ENCODE measurements around the gene C1orf210. TPM values are rescaled to one million over a fixed set of nuclear protein-coding genes. Genes with fewer than 3 reads are reported as not detected.

Gene C1orf210
- total and polyA plus RNA-seq, 4 donors: 0.10 to 0.18 TPM; not detected in 2

DNA sequence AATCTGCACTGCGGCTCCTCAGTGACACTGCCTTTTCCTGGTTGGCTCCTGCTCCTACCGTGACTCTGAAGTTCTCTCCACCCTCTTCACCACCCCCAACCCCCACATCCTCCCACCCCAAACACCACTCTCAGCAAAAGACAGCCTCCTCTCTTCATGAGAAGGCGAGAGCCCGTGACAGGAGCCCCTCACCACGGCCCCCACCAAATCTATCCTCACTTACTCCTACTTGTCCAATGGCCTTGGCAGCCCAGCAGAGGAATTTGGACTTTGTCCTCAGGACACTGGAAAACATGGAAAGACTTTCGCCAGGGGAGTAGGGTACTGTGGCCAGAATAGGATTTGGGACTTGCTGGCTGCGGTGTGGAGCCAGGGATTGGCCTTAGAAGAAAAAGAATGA is 8.7 kb downstream of the C1orf210 start:
- Histone ChIP-seq H3K4me3 (ENCODE audit: low read depth, low read length) (no peak overlapping the region), H3K9me3 (ENCODE audit: control insufficient read depth, insufficient read depth, low read length) (no peaks in the 10 kb centered on the region), H3K27ac (ENCODE audit: low read depth, low read length) (no peak overlapping the region), H3K27me3 (ENCODE audit: control insufficient read depth, insufficient read depth, low read length) (no peaks in the 10 kb centered on the region), H3K36me3 (ENCODE audit: control insufficient read depth, insufficient read depth, low read length) (no peaks in the 10 kb centered on the region), H3K4me1 (ENCODE audit: control insufficient read depth, insufficient read depth, low read length) (peaks cover 10% of the 10 kb centered on the region)
- DNase-seq (ENCODE audit: low read depth in 4 of 6, low spot score in 6 of 6): no peak
- WGBS (ENCODE audit: insufficient coverage): 59% methylated on average over 7 of the region's 7 CpGs

DNA sequence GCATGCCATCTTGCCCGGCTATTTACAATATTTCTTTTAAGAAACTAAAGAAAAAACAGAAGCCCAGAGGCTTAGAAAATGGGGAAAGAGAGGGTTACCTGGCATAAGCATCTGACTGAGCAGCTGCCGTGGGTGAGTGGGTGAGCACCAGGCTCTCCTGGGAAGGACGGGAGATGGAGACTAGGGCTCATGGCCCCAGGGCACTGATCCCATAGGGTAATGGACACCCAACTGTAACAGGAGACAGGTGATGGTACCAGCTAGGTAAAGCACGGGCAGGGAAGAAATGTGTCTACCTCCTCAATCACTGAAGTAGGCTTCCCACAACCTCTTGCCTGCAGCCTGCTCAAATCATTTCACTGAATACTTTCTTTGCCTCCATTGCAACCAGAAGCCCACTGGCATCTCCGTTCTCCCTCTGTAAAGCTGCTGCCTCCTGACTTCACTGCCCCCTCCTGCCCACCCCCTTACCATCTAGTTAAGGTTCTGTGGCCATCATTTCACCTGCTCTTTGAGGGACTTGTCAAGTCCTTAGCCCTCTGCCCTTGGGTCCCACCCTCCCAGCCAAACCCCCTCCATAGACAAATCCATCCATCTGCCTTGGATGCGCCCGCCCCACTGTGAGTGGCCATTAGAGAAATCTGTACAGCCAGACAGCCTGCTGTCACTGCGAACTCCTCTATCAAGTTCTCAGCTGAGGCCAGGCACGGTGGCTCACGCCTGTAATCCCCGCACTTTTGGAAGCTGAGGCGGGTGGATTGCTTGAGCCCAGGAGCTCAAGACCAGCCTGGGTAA is 9.4 kb downstream of the C1orf210 start:
- no peak for DNase-seq (ENCODE audit: low read depth in 4 of 6, low spot score in 6 of 6)
- H3K36me3 ChIP-seq (ENCODE audit: control insufficient read depth, insufficient read depth, low read length): no peaks in the 10 kb centered on the region
- H3K9me3 ChIP-seq (ENCODE audit: control insufficient read depth, insufficient read depth, low read length): no peaks in the 10 kb centered on the region
- no peak overlapping the region for H3K27ac ChIP-seq (ENCODE audit: low read depth, low read length)
- H3K27me3 ChIP-seq (ENCODE audit: control insufficient read depth, insufficient read depth, low read length): peaks cover under 1% of the 10 kb centered on the region
- WGBS (ENCODE audit: insufficient coverage): 74% methylated on average over 10 of the region's 12 CpGs
- peaks cover 16% of the 10 kb centered on the region for H3K4me1 ChIP-seq (ENCODE audit: control insufficient read depth, insufficient read depth, low read length)
- H3K4me3 ChIP-seq (ENCODE audit: low read depth, low read length): no peak overlapping the region

DNA sequence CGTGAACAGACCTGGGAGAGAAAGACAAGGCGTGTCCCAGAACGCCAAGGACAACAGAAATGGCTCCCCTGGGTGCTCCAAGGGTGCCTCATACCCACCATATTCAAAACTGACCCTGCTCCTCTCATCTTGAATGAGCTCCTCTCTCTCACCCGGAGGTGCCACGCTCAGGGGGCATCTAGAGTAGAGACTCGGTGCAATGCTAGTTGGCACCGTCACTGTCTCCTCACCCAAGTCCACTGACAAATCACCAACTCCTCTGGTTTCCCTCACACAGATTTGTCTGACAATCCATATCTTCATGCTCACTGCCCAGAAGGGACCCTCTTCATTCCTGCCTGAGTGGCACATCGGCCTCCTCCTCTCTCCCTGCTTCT is 10.6 kb downstream of the C1orf210 start:
- Histone ChIP-seq H3K9me3 (ENCODE audit: control insufficient read depth, insufficient read depth, low read length) (no peaks in the 10 kb centered on the region), H3K36me3 (ENCODE audit: control insufficient read depth, insufficient read depth, low read length) (no peaks in the 10 kb centered on the region), H3K4me1 (ENCODE audit: control insufficient read depth, insufficient read depth, low read length) (peaks cover 26% of the 10 kb centered on the region), H3K27me3 (ENCODE audit: control insufficient read depth, insufficient read depth, low read length) (peaks cover 4% of the 10 kb centered on the region), H3K27ac (ENCODE audit: low read depth, low read length) (no peak overlapping the region), H3K4me3 (ENCODE audit: low read depth, low read length) (no peak overlapping the region)
- no peak for DNase-seq (ENCODE audit: low read depth in 4 of 6, low spot score in 6 of 6)
- WGBS (ENCODE audit: insufficient coverage): 84% methylated on average over 8 of the region's 8 CpGs

DNA sequence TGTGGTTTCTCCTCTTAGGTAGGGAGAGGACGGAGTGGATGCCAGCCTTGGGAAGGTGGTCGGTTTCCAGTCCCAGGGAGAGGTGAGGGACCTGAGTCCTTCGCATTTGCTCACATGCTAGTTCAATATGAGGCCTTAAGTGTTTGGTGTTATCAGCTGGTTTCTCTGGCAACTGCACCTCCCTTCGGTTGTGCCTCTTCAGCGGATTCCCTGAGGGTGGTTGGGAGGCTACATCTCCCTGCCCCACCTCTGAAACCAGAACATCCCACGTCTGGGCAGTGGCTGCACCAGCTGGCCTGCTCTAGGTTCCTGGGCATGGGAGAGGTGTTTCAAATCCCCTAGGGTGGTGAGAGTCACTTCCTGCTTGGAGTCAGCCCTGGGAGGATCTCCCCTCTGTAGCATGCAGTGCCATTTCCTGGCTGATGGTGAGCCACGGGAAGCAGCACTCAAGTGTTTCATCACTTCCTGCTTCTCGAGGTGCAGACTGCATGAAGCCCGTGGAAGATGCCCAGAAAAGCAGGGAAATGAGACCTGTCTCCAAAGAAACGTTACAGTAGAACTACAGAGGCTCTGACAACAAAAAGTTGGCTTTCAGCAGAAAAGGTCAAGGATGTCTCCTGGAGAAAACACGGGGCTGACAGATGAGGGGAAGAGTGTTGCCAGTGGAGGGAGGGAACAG is 11.1 kb downstream of the C1orf210 start:
- no peak overlapping the region for H3K27ac ChIP-seq (ENCODE audit: low read depth, low read length)
- H3K9me3 ChIP-seq (ENCODE audit: control insufficient read depth, insufficient read depth, low read length): no peaks in the 10 kb centered on the region
- peaks cover 4% of the 10 kb centered on the region for H3K27me3 ChIP-seq (ENCODE audit: control insufficient read depth, insufficient read depth, low read length)
- no peak overlapping the region for H3K4me3 ChIP-seq (ENCODE audit: low read depth, low read length)
- H3K36me3 ChIP-seq (ENCODE audit: control insufficient read depth, insufficient read depth, low read length): no peaks in the 10 kb centered on the region
- WGBS (ENCODE audit: insufficient coverage): 60% methylated on average over 7 of the region's 11 CpGs
- peaks cover 26% of the 10 kb centered on the region for H3K4me1 ChIP-seq (ENCODE audit: control insufficient read depth, insufficient read depth, low read length)
- DNase-seq (ENCODE audit: low read depth in 4 of 6, low spot score in 6 of 6): no peak

DNA sequence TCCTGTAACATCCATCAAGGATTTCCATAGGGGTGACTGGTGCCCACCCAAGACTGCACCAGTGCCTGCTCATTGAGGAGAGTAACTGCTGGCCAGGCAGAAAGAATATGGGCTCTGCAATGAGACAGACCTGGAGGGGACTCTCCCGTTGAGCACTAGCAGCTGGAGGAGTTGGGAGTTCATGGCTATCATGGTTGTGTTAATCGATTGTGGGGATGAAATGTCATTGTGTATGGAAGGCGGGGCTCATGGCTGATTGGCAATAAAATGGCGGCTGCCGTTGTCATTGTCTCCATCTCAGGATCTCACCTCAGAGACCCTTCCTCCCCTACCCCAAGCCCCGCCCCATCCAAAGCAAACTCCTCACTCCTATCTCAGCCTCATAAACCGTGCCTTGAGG is 11.7 kb downstream of the C1orf210 start:
- Histone ChIP-seq H3K36me3 (ENCODE audit: control insufficient read depth, insufficient read depth, low read length) (no peaks in the 10 kb centered on the region), H3K4me1 (ENCODE audit: control insufficient read depth, insufficient read depth, low read length) (peaks cover 26% of the 10 kb centered on the region), H3K4me3 (ENCODE audit: low read depth, low read length) (no peak overlapping the region), H3K9me3 (ENCODE audit: control insufficient read depth, insufficient read depth, low read length) (no peaks in the 10 kb centered on the region), H3K27me3 (ENCODE audit: control insufficient read depth, insufficient read depth, low read length) (peaks cover 4% of the 10 kb centered on the region), H3K27ac (ENCODE audit: low read depth, low read length) (no peak overlapping the region)
- 85% methylated on average over 1 of the region's 7 CpGs for WGBS (ENCODE audit: insufficient coverage)
- no peak for DNase-seq (ENCODE audit: low read depth in 4 of 6, low spot score in 6 of 6)

DNA sequence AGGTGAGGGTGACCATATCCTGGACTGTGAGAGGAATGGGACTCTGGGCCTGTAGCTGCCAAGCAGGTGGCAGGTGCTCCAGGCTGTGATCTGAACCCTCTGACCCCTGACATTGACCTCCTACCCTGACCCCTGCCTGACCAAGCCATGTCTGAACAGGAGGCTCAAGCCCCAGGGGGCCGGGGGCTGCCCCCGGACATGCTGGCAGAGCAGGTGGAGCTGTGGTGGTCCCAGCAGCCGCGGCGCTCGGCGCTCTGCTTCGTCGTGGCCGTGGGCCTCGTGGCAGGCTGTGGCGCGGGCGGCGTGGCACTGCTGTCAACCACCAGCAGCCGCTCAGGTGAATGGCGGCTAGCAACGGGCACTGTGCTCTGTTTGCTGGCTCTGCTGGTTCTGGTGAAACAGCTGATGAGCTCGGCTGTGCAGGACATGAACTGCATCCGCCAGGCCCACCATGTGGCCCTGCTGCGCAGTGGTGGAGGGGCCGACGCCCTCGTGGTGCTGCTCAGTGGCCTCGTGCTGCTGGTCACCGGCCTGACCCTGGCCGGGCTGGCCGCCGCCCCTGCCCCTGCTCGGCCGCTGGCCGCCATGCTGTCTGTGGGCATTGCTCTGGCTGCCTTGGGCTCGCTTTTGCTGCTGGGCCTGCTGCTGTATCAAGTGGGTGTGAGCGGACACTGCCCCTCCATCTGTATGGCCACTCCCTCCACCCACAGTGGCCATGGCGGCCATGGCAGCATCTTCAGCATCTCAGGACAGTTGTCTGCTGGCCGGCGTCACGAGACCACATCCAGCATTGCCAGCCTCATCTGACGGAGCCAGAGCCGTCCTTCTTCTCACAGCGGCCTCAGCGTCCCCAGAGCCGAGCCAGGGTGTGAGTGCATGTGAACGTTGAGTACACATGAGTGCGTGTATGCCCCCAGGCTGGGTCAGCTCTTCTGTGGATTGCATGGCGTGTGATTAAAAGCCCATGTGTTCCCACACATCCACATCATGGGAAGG is 12.5 kb downstream of the C1orf210 start:
- no peak overlapping the region for H3K27ac ChIP-seq (ENCODE audit: low read depth, low read length)

DNA sequence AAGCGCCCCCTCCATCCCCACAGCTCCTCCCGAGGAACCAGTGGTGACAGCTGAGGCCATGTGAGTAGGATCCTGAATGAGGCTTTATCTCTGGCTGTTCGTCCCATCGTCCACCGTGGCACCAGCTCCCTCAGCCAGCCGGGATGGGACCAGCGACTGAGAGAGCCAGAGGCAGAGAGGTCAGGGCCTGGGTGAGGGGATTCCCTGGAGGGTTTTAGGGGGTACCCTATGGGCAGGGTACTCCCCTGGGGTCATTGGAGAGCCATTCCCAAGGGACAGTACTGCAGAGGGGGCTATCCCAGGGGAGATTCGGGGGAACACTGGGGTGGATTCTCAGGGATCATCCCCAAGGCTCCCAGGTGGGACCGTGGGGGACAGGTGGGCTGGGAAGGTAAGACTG is 13.2 kb downstream of the C1orf210 start:
- 47% methylated on average over 6 of the region's 9 CpGs for WGBS (ENCODE audit: insufficient coverage)
- no peak overlapping the region for H3K27ac ChIP-seq (ENCODE audit: low read depth, low read length)
- no peak for DNase-seq (ENCODE audit: low read depth in 4 of 6, low spot score in 6 of 6)

More for the DNA sequence above, 12.5 kb downstream of the C1orf210 start:
- no peak overlapping the region for H3K4me3 ChIP-seq (ENCODE audit: low read depth, low read length)
- H3K36me3 ChIP-seq (ENCODE audit: control insufficient read depth, insufficient read depth, low read length): no peaks in the 10 kb centered on the region
- H3K4me1 ChIP-seq (ENCODE audit: control insufficient read depth, insufficient read depth, low read length): peaks cover 26% of the 10 kb centered on the region
- no peaks in the 10 kb centered on the region for H3K9me3 ChIP-seq (ENCODE audit: control insufficient read depth, insufficient read depth, low read length)
- WGBS (ENCODE audit: insufficient coverage): 96% methylated on average over 42 of the region's 46 CpGs
- DNase-seq (ENCODE audit: low read depth in 4 of 6, low spot score in 6 of 6): no peak
- peaks cover 4% of the 10 kb centered on the region for H3K27me3 ChIP-seq (ENCODE audit: control insufficient read depth, insufficient read depth, low read length)

DNA sequence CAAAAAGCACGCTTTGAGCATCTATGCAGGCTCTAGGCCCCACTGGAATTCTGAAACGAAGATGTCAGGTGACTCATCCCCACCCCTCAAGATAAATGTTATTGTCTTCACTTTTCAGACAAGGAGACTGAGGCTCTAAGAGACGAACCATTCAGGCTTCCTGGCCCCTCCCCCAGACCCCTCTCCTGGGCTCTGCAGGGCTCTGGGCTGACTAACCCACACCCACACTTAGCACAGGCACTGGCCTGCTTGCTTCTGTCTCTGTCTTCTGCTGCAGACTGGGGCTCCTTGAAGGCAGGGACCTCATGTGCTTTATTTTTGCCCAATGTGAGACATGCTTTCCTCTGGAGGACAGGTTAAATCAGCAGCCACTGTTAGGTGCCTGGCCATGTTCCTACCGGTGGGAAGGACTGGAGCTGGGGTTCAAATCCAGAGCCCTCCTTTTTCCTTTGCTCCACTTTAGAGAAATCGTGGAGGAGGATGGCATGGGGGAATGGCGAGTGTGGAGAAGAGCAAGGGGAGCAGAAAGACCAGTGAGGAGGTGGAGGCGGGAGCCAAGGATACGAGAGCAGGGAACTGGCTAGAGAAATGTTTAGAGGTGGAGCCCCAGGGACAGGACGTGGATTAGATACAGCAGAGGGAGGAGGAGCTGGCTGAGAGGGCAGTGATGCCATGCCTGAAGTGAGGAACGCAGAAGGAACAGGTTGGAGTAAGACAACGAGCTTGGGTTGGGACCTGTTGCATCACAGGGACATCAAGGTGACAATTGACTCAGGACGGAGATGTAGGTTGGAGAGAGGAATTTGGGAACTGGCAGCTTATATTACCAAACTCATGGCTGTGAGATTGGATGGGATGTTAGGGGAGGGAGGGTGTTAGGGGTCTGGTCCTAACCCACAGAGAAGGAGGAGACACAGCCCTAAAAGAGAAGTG is 13.9 kb downstream of the C1orf210 start:
- H3K4me1 ChIP-seq (ENCODE audit: control insufficient read depth, insufficient read depth, low read length): peaks cover 26% of the 10 kb centered on the region
- no peak overlapping the region for H3K4me3 ChIP-seq (ENCODE audit: low read depth, low read length)
- DNase-seq (ENCODE audit: low read depth in 4 of 6, low spot score in 6 of 6): no peak
- H3K9me3 ChIP-seq (ENCODE audit: control insufficient read depth, insufficient read depth, low read length): no peaks in the 10 kb centered on the region
- no peak overlapping the region for H3K27ac ChIP-seq (ENCODE audit: low read depth, low read length)
- H3K36me3 ChIP-seq (ENCODE audit: control insufficient read depth, insufficient read depth, low read length): no peaks in the 10 kb centered on the region
- 67% methylated on average over 10 of the region's 12 CpGs for WGBS (ENCODE audit: insufficient coverage)
- peaks cover 4% of the 10 kb centered on the region for H3K27me3 ChIP-seq (ENCODE audit: control insufficient read depth, insufficient read depth, low read length)

More for the DNA sequence above, 13.2 kb downstream of the C1orf210 start:
- H3K9me3 ChIP-seq (ENCODE audit: control insufficient read depth, insufficient read depth, low read length): no peaks in the 10 kb centered on the region
- peaks cover 4% of the 10 kb centered on the region for H3K27me3 ChIP-seq (ENCODE audit: control insufficient read depth, insufficient read depth, low read length)
- H3K4me3 ChIP-seq (ENCODE audit: low read depth, low read length): no peak overlapping the region
- peaks cover 26% of the 10 kb centered on the region for H3K4me1 ChIP-seq (ENCODE audit: control insufficient read depth, insufficient read depth, low read length)
- no peaks in the 10 kb centered on the region for H3K36me3 ChIP-seq (ENCODE audit: control insufficient read depth, insufficient read depth, low read length)

Measured in spinal cord (tissue), 10 donors.